Stomach (tissue), 4 donors: ENCODE measurements around the gene NPM3.

ENCODE experiments used
- EP300 ChIP-seq: sonication (generic); formaldehyde crosslinking; IDR thresholded peaks from one replicate; pipeline ENCODE4 v1.6.1; 2017; ENCODE audit warnings: antibody characterized with exemption
- POLR2A ChIP-seq, 4 donors: fragments of 450-650 bp; IDR thresholded peaks; one replicate each; pipeline ENCODE4 v1.6.1; 2016; ENCODE audit warnings: antibody characterized with exemption in 4 of 4, control low read depth in 2 of 4, mild to moderate bottlenecking in 1 of 4, moderate library complexity in 1 of 4
- POLR2AphosphoS5 ChIP-seq, 3 donors: sonication (generic); formaldehyde crosslinking; IDR thresholded peaks; one replicate each; pipeline ENCODE4 v1.6.1; 2016; ENCODE audit warnings: antibody characterized with exemption in 3 of 3
- TF ChIP-seq, protein P1 (sequence below), 7 experiments: fragments of 450-650 bp in 4 of 7; fragments of 200-600 bp in 3 of 7; sonication (generic) in 3 of 7; IDR thresholded peaks; one replicate each; pipeline ENCODE4 v1.5.1; 2016 to 2019; ENCODE audit warnings: antibody characterized with exemption in 7 of 7, control low read depth in 2 of 7, mild to moderate bottlenecking in 1 of 7

GRCh38 chr10:101759309-101760247, 23.7 kb downstream of the NPM3 start:
- TF ChIP-seq POLR2A (IDR thresholded peaks at IDR 0.05) (no peak), POLR2AphosphoS5 (IDR thresholded peaks at IDR 0.05) (no peak), EP300 (no peak)
- TF ChIP-seq, protein P1, sequence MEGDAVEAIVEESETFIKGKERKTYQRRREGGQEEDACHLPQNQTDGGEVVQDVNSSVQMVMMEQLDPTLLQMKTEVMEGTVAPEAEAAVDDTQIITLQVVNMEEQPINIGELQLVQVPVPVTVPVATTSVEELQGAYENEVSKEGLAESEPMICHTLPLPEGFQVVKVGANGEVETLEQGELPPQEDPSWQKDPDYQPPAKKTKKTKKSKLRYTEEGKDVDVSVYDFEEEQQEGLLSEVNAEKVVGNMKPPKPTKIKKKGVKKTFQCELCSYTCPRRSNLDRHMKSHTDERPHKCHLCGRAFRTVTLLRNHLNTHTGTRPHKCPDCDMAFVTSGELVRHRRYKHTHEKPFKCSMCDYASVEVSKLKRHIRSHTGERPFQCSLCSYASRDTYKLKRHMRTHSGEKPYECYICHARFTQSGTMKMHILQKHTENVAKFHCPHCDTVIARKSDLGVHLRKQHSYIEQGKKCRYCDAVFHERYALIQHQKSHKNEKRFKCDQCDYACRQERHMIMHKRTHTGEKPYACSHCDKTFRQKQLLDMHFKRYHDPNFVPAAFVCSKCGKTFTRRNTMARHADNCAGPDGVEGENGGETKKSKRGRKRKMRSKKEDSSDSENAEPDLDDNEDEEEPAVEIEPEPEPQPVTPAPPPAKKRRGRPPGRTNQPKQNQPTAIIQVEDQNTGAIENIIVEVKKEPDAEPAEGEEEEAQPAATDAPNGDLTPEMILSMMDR (IDR thresholded peaks at IDR 0.05) = no peak
